DOHH2 (cell line): Measurements from ENCODE around the gene C9orf40.

ENCODE experiments used
- H3F3A ChIP-seq: fragments of 200-600 bp; sonication (generic), shearing (Covaris generic); 2 replicates; pipeline ENCODE4 v1.6.0; 2016; ENCODE audit warnings: antibody characterized with exemption, mild to moderate bottlenecking; ENCODE audit not compliant: control insufficient read depth, insufficient read depth
- H3K27ac ChIP-seq: fragments of 200-600 bp; sonication (generic); 2 replicates; pipeline ENCODE4 v1.5.1; 2014; ENCODE audit warnings: low read depth, mild to moderate bottlenecking, low read length, moderate library complexity
- H3K27me3 ChIP-seq: fragments of 200-600 bp; sonication (generic); 2 replicates; pipeline ENCODE4 v1.6.1; 2014; ENCODE audit warnings: mild to moderate bottlenecking, low read length, mixed read lengths; ENCODE audit not compliant: control insufficient read depth
- H3K36me3 ChIP-seq: fragments of 200-600 bp; sonication (generic); 2 replicates; pipeline ENCODE4 v1.6.1; 2014; ENCODE audit warnings: mild to moderate bottlenecking, low read length, moderate library complexity, mixed read lengths; ENCODE audit not compliant: control insufficient read depth
- H3K4me1 ChIP-seq: fragments of 200-600 bp; sonication (generic); 2 replicates; pipeline ENCODE4 v1.6.1; 2014; ENCODE audit warnings: mild to moderate bottlenecking, low read length, mixed read lengths; ENCODE audit not compliant: control insufficient read depth
- H3K4me2 ChIP-seq: fragments of 200-600 bp; sonication (generic); 2 replicates; pipeline ENCODE4 v1.6.0; 2014; ENCODE audit warnings: mild to moderate bottlenecking, low read length, moderate library complexity
- H3K4me3 ChIP-seq: fragments of 200-600 bp; sonication (generic); 2 replicates; pipeline ENCODE4 v1.5.1; 2014; ENCODE audit warnings: mild to moderate bottlenecking, low read length, mixed read lengths
- H3K79me2 ChIP-seq: fragments of 200-600 bp; sonication (generic); 2 replicates; pipeline ENCODE4 v1.6.1; 2014; ENCODE audit warnings: mild to moderate bottlenecking, low read length, mixed read lengths; ENCODE audit not compliant: control insufficient read depth
- H3K9me2 ChIP-seq: fragments of 200-600 bp; sonication (generic); replicated peaks from 2 replicates; pipeline ENCODE4 v1.6.1; 2014; ENCODE audit warnings: mild to moderate bottlenecking, low read length, mixed read lengths; ENCODE audit not compliant: control insufficient read depth
- H3K9me3 ChIP-seq: fragments of 200-600 bp; sonication (generic); 2 replicates; pipeline ENCODE4 v1.6.1; 2014; ENCODE audit warnings: antibody characterized with exemption, low read length, mixed read lengths; ENCODE audit not compliant: control insufficient read depth, insufficient read depth
- H4K20me1 ChIP-seq: fragments of 200-600 bp; sonication (generic); 2 replicates; pipeline ENCODE4 v1.6.0; 2014; ENCODE audit warnings: low read depth, mild to moderate bottlenecking, antibody characterized with exemption, low read length, moderate library complexity; ENCODE audit not compliant: control insufficient read depth, insufficient read depth
- EZH2phosphoT487 ChIP-seq: fragments of 200-600 bp; sonication (generic); IDR thresholded peaks from 2 replicates; pipeline ENCODE4 v1.6.1; 2017; ENCODE audit warnings: borderline replicate concordance, mild to moderate bottlenecking, antibody characterized with exemption, low read length, moderate library complexity, mixed read lengths
- TF ChIP-seq, protein P1 (sequence below): fragments of 200-600 bp; sonication (generic); IDR thresholded peaks from one replicate; pipeline ENCODE4 v1.5.1; 2014; ENCODE audit warnings: antibody characterized with exemption, mild to moderate bottlenecking, low read depth, low read length; ENCODE audit not compliant: poor library complexity, severe bottlenecking

Gene C9orf40, protein sequence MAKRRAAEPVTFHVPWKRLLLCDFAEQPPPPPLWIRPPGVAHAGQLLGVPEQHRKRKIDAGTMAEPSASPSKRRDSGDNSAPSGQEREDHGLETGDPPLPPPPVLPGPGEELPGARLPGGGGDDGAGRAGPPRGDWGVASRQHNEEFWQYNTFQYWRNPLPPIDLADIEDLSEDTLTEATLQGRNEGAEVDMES

DNA sequence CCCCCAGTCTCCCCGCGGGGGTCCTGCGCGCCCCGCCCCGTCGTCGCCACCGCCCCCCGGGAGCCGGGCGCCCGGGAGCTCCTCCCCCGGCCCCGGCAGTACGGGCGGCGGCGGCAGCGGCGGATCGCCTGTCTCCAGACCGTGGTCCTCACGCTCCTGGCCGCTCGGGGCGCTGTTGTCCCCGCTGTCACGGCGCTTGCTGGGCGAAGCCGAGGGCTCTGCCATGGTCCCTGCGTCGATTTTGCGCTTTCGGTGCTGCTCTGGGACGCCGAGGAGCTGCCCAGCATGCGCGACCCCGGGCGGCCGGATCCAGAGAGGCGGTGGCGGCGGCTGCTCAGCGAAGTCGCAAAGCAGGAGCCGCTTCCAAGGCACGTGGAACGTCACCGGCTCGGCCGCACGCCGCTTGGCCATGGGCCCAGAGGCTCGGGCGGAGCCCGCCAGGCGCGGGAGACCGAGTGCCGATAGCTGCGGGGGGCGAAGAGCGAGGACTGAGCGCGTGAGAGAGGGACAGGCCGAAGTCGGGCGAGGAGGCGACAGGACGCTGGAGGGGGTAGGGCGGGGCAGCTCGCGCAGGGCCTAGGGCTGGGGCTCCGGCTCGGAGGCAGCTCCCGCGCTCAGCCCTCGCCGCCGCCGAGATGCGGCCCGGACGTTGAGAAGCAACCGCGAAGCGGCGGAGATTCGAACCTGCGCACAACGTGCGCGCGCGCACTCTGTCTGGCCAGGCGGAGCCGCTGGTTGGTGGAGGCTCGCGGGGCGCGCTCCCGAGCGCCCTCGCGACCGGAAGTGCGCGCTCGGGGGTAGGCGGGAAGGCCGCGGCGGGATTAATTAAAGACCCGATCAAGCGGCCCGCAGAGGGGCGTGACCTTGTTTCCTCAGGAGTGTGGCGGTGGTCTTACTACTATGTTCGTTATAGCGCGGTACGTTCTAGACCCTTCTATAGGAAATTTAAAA is at the start of gene C9orf40:
Gene C9orf40, minus strand, starts transcription at position 712 of the 951 bp plus-strand sequence. Its CDS starts 301 bp downstream, at position 411.
- H3F3A ChIP-seq, result peaks cover 14% of the 10 kb centered on the region
- H3K27me3 ChIP-seq, result no peaks in the 10 kb centered on the region
- H3K4me3 ChIP-seq, result peak within 1 kb of the TSS; percentile 96

DNA sequence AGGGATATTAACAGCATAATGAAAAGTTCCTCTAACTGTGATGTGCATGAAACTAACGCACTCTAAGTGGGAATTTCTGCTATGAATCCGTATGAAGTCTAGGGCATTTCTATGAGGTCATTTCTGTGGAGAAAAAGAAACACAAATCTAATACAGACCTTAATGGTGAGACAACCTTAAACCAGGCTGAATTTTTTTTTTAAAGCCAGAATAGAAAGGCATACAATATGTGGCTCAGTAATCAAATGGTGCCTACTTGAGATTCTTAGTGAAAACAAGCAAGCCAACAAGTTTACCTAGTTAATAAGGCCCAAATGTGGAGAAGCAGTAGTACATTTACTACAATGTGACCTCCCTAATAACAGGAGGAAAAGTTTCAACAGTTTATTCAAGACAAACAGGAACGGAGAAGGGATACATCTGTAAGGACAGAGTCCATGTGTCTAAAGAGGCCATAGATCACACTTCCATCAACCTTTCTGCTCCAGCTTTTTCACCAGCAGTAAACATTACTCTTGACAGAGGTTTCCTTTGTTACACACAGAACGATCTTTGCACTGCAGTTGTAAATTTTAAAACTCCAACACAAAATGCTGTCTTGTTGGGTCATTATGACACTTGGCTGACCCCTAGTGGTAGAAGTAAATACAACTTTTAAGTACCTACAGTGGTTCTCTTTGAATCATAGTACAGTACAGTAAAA is 49.2 kb upstream of the C9orf40 start:
- Histone ChIP-seq H3K27me3 (no peaks in the 10 kb centered on the region), H3K27ac (no peak overlapping the region), H3K4me1 (no peaks in the 10 kb centered on the region), H3F3A (peaks cover 14% of the 10 kb centered on the region), H3K79me2 (0 out of 2 replicates have a peak, but pooled peaks cover 4% of the 10 kb centered on the region), H3K4me2 (no peak overlapping the region), H4K20me1 (0 out of 2 replicates have a peak, but pooled peaks cover 2% of the 10 kb centered on the region), H3K36me3 (peaks cover 23% of the 10 kb centered on the region), H3K9me3 (no peaks in the 10 kb centered on the region), H3K9me2 (no peaks in the 10 kb centered on the region), H3K4me3 (no peak overlapping the region)
- no peak for TF ChIP-seq EZH2phosphoT487
- TF ChIP-seq, protein P1, sequence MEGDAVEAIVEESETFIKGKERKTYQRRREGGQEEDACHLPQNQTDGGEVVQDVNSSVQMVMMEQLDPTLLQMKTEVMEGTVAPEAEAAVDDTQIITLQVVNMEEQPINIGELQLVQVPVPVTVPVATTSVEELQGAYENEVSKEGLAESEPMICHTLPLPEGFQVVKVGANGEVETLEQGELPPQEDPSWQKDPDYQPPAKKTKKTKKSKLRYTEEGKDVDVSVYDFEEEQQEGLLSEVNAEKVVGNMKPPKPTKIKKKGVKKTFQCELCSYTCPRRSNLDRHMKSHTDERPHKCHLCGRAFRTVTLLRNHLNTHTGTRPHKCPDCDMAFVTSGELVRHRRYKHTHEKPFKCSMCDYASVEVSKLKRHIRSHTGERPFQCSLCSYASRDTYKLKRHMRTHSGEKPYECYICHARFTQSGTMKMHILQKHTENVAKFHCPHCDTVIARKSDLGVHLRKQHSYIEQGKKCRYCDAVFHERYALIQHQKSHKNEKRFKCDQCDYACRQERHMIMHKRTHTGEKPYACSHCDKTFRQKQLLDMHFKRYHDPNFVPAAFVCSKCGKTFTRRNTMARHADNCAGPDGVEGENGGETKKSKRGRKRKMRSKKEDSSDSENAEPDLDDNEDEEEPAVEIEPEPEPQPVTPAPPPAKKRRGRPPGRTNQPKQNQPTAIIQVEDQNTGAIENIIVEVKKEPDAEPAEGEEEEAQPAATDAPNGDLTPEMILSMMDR, result peak; percentile 66

More for the DNA sequence above, at the start of gene C9orf40:
- no peaks in the 10 kb centered on the region for H3K9me3 ChIP-seq
- peaks cover 40% of the 10 kb centered on the region for H3K4me1 ChIP-seq
- H3K4me2 ChIP-seq, result peak within 1 kb of the TSS; percentile 95
- TF ChIP-seq, protein P1, result peak; percentile 67
- no peak for TF ChIP-seq EZH2phosphoT487
- peaks cover 53% of the 10 kb centered on the region for H3K79me2 ChIP-seq
- peak within 1 kb of the TSS; percentile 93 for H3K27ac ChIP-seq
- H3K36me3 ChIP-seq, result peaks cover 28% of the 10 kb centered on the region
- H4K20me1 ChIP-seq, result peaks cover 9% of the 10 kb centered on the region; the same call in 1 of the 2 replicates
- no peaks in the 10 kb centered on the region for H3K9me2 ChIP-seq

DNA sequence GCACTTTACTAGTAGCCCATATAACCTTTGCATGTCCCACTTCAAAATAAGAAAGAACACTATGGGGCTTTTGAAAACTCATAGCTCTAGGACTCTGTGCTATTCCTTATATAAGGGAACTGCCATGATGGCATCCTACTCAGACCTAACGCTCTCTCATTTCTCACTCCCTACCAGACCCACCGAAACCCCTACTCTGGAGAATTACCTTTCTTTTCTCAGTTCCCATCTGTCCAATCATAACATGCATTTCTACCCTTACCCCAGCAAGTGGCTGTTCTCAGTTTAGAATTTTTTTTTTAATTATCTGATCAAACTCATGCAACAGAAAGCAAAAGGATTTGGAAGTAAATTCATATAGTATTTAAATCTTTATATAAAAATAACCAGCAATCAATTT is 48.1 kb upstream of the C9orf40 start:
- Histone ChIP-seq H3K36me3 (peaks cover 32% of the 10 kb centered on the region), H3K4me3 (no peak overlapping the region), H4K20me1 (0 out of 2 replicates have a peak, but pooled peaks cover 2% of the 10 kb centered on the region), H3F3A (peaks cover 14% of the 10 kb centered on the region), H3K27me3 (no peaks in the 10 kb centered on the region), H3K27ac (no peak overlapping the region), H3K4me1 (no peaks in the 10 kb centered on the region), H3K9me2 (no peaks in the 10 kb centered on the region), H3K9me3 (no peaks in the 10 kb centered on the region), H3K79me2 (0 out of 2 replicates have a peak, but pooled peaks cover 4% of the 10 kb centered on the region), H3K4me2 (no peak overlapping the region)
- TF ChIP-seq EZH2phosphoT487, result no peak
- TF ChIP-seq, protein P1, result no peak
